DOHH2 (cell line): ENCODE results near the gene INTS6L.

Source experiments
- EZH2phosphoT487 ChIP-seq: fragments of 200-600 bp; sonication (generic); IDR thresholded peaks from 2 replicates; pipeline ENCODE4 v1.6.1; 2017; ENCODE audit warnings: borderline replicate concordance, mild to moderate bottlenecking, antibody characterized with exemption, low read length, moderate library complexity, mixed read lengths
- TF ChIP-seq, protein P1 (sequence below): fragments of 200-600 bp; sonication (generic); IDR thresholded peaks from one replicate; pipeline ENCODE4 v1.5.1; 2014; ENCODE audit warnings: antibody characterized with exemption, mild to moderate bottlenecking, low read depth, low read length; ENCODE audit not compliant: poor library complexity, severe bottlenecking

DNA sequence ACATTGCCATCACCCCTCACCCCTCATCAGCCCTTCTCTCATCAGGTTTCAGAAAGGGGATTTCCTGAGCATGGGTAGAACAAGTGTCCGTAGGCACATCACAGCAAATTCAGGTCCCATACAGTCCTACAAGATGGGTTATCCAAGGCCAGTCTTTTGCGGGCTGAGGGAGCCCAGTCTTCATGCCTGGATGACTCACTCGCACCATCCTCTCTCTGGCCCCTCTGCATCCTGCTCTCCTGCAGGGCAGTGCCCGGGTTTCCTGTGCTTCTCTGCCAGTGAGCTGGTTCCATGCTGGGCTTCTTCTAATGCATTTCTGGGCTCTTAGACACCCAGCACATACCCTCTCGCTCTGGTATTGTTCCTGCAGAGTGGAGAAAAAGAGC lies 7.3 kb upstream of the INTS6L start:
- TF ChIP-seq, protein P1, sequence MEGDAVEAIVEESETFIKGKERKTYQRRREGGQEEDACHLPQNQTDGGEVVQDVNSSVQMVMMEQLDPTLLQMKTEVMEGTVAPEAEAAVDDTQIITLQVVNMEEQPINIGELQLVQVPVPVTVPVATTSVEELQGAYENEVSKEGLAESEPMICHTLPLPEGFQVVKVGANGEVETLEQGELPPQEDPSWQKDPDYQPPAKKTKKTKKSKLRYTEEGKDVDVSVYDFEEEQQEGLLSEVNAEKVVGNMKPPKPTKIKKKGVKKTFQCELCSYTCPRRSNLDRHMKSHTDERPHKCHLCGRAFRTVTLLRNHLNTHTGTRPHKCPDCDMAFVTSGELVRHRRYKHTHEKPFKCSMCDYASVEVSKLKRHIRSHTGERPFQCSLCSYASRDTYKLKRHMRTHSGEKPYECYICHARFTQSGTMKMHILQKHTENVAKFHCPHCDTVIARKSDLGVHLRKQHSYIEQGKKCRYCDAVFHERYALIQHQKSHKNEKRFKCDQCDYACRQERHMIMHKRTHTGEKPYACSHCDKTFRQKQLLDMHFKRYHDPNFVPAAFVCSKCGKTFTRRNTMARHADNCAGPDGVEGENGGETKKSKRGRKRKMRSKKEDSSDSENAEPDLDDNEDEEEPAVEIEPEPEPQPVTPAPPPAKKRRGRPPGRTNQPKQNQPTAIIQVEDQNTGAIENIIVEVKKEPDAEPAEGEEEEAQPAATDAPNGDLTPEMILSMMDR: no peak
- TF ChIP-seq EZH2phosphoT487: no peak
